NCI-H526 treated with DMSO at 0.1 percent for 48 hours (cell line): ENCODE measurements around the gene BAIAP2L2.
"Not testable (repeated sequence)": the region's sequence is repeated elsewhere in the genome, so short reads cannot be mapped to it uniquely, and the experiment has no call there.

Experiments
- DNase-seq: peaks from one replicate; lab custom pipeline; 2025; lab: John Stamatoyannopoulos, UW

The BAIAP2L2 gene, protein sequence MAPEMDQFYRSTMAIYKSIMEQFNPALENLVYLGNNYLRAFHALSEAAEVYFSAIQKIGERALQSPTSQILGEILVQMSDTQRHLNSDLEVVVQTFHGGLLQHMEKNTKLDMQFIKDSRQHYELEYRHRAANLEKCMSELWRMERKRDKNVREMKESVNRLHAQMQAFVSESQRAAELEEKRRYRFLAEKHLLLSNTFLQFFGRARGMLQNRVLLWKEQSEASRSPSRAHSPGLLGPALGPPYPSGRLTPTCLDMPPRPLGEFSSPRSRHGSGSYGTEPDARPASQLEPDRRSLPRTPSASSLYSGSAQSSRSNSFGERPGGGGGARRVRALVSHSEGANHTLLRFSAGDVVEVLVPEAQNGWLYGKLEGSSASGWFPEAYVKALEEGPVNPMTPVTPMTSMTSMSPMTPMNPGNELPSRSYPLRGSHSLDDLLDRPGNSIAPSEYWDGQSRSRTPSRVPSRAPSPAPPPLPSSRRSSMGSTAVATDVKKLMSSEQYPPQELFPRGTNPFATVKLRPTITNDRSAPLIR

DNA sequence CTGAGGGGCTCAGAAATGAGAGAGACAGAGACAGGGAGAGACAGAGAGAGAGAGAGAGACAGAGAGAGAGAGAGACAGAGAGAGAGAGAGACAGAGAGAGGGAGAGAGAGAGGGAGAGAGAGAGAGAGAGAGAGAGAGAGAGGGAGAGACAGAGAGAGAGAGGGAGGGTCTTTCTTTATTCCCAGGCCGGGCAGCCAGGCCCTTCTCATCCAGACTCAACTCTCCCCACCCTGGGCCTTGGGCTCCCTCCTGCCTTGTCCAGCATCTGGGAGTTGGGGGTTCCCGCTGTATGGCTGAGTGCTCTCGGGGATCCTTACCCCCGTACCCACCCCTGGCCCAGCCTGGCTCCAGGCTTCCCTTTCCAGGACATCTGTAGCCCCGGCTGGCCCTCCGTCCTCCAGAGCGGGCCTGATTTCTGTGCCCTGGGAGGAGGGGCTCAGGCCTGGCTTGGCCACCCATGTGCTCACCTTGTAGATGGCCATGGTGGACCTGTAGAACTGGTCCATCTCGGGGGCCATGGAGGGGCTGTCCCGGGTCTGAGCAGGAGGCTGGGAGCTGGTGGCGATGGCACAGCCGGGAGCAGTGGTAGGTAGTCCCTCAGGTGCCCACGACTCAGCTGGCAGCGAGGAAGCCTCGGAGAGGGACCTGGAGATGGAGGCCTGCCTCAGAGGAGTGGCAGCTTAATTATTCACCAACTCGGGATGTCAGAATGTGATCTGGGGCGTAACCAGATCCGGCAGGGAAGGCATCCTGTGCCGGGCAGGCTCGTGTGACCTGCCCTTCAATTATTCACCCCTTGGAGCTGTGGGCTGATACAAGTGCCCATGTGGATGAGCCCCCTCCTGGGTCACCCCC is at the start of gene BAIAP2L2:
Gene BAIAP2L2 (minus strand): TSS at position 677 of the 855 bp plus-strand sequence. CDS start 159 bp downstream, at position 518.
- no peak for DNase-seq

DNA sequence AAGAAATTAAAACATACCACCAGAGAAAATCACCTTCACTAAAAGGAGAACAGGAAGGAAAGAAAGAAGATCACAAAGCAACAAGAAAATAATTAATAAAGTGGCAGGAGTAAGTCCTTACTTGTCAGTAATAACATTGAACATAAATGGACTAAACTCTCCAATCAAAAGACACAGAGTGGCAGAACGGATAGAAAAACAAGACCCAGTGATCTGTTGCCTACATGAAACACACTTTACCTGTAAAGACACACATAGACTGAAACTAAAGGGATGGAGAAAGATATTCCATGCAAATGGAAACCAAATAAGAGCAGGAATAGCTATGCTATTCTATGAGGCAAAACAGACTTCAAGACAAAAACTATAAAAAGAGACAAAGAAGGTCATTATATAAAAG is 45.2 kb upstream of the BAIAP2L2 start:
- no peak for DNase-seq

DNA sequence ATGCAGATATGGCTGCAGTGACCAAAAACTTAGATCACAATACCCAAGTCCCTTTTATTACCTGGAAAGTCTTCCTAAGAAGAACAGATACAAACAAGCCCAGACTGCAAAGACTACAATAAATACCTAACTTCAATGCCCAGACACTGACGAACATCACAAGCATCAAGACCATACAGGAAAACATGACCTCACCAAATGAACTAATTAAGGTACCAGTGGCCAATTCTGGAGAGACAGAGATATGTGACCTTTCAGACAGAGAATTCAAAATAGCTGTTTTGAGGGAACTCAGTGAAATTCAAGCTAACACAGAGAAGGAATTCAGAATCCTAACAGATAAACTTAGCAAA is 44.1 kb upstream of the BAIAP2L2 start:
- not testable (repeated sequence) for DNase-seq

DNA sequence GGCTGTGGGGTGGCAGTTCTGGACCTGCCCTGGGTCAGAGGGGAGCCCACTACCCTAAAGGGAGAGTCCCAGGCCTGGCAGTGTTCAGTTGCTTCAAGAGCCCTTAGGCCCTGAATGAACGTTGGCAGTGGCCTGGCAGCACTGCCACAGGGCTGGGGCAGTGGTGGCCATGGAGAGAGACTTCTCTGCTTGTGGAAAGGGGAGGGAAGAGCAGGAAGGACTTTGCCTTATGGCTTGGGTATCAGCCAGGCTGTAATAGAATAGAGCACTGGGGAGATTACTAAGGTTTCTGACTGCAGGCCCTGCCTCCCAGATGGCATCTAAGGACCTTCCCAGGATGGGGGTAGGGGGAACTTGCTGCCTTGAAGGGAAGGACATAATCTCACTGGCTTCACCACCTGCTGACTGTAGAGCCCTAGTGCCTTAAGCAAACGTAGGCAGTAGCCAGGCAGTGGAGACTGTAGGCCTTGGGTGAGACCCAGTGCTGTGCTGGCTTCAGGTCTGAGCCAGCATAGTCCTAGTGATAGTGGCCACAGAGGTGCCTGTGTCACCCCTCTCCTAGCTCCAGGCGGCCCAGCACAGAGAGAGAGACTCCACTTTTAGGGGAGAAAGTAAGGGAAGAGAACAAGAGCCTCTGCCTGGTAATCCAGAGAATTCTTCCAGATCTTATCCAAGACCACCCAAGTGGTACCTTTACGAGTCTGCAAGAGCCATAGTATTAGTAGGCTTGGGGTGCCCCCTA is 43.5 kb upstream of the BAIAP2L2 start:
- DNase-seq = no peak

DNA sequence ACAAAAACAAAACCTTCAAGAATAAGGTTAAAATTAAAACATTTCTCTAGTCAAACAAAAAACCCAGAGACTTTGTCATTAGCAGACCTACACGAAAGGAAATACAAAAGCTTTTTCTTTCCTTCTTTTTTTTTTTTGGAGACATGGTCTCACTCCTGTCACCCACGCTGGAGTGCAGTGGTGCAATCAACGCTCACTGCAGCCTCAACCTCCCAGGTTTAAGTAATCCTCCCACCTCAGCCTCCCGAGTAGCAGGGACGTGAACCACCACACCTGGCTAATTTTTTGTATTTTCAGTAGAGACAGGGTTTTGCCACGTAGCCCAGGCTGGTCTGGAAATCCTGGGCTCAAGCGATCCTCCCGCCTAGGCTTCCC is 40.6 kb upstream of the BAIAP2L2 start:
- DNase-seq = no peak

DNA sequence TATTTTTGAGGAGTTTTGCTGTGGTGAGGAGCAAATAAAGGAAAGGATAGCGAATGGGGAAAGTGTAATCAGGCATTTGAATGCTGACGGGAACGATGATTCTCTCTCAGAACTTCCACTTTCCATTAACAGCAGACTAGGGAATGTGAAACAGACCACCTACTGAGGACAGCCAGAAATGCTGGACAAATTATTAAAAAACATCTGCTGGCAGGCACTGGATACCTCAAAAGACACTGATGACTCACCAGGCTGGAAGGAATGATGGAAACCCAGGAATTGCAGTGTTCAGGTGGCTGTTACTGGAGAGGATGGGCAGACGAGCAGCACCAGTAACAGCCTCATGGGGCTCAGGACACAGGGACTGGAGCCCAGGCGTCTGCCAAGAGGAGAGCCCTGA is 37.8 kb upstream of the BAIAP2L2 start:
- DNase-seq = no peak

DNA sequence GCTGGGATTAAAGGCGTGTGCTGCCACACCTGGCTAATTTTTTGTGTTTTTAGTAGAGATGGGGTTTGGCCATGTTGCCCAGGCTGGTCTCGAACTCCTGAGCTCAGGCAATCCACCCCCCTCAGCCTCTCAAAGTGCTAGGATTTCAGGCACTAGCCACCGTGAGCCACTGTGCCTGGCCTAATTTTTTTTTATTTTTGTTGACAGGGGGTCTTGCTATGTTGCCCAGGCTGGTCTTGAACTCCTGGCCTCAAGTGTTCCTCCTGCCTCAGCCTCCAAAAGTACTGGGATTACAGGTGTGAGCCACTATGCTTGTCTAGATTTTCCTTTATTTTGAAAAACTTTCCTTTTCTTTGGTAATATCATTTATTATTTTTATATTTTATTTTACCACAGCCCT is 35.7 kb upstream of the BAIAP2L2 start:
- not testable (repeated sequence) for DNase-seq

DNA sequence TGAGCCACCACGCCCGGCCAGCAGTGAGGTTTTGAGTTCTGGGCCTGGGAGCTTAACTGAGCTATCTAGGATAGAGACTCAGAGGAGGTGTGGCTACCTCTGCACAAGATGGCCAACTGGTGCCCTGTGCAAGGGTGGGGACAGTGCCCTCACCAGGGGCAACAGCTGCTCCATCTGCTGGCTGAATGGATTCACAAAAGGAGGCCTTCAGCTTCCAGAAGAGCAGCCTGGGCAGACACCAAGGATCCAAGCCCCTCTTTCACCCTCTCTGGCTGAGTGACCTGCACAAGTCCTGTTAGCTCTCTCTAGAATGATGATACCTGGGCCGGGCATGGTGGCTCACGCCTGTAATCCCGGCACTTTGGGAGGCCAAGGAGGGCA is 33.5 kb upstream of the BAIAP2L2 start:
- no peak for DNase-seq

DNA sequence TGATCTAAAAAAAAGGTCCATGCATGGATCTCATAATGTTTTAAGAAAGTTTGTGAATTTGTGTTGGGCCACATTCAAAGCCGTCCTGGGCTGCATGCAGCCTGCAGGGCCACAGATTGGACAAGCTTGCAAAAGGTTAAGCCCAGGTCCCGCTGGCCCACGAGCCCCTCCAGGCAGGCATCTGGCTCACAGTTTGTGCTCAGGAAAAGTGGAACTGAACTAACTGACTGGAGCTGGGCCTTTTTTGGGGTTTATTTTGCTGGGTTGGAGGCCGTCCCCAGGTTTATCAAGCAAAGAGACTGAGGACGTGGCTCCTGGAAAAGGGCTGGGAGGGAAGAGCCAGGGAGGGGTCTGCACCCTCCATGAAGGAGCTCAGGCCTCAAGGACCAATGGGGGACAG is 32.1 kb upstream of the BAIAP2L2 start:
- no peak for DNase-seq

DNA sequence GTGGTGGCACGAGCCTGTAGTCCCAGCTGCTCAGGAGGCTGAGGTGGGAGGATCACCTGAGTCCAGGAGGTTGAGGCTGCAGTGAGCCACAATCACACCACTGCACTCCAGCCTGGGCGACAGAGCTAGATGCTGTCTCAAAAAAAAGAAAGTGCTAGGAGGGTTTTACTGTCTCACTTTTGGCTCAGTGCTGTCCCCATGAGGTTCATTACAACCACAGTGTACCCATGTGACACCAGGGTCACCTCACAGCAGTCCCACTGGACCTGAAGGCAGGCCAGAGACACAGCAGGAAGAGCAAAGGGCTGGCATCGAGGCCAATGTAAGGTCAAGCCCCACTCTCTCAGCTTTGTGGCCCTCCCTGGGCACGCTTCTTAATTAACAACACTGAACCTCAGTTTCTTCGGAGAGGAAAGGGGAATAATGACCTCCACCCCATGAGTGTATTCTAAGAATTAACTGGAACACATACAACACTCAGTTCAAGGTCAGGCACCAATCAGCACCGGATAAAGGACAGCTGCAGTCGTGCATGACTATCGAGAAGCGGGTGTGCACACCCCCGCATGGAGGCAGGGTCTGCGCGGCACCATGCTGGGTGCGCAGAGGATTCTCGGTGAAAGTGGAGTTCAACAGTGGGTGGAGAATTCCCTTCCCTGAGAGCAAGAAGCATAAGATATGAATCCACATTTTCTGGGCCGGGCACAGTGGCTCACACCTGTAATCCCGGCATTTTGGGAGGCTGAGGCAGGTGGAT is 30.9 kb upstream of the BAIAP2L2 start:
- DNase-seq = no peak

DNA sequence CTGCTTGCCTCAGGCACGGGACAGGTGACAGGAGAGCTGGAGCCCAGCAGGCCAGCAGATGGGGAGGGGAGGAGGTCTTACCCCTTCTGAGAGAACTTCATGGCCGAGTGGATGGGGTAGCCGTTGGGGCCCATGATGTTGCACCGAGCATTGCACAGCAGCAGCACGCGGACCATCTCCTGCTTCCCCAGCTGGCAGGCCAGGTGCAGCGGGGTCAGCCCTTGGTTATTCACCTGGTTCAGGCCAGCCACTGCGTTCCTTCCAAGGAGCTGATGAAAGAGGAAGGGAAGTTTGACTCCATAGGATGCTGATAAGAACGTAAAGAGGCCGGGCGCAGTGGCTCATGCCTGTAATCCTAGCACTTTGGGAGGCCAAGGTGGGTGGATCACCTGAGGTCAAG is 29.4 kb upstream of the BAIAP2L2 start:
- no peak for DNase-seq

DNA sequence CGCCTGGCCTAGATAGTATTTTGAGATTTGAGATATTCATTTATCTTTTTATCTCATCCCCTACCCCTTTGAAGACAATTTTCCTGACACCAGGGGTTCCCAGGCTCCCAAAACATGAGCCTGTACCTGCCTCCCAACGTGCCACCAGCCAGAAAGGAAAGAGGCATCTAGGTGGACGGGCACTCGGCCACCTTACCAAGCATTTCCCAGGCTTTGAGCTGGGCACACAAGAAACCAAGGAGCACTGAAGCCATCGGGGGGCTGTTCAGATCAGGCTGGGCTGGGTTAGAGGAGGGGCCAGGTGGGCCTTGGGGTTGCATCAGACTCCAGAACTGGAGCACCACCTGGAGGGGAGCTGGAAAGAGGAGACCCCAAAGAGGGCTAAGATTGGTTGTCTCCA is 28.5 kb upstream of the BAIAP2L2 start:
- DNase-seq = no peak

DNA sequence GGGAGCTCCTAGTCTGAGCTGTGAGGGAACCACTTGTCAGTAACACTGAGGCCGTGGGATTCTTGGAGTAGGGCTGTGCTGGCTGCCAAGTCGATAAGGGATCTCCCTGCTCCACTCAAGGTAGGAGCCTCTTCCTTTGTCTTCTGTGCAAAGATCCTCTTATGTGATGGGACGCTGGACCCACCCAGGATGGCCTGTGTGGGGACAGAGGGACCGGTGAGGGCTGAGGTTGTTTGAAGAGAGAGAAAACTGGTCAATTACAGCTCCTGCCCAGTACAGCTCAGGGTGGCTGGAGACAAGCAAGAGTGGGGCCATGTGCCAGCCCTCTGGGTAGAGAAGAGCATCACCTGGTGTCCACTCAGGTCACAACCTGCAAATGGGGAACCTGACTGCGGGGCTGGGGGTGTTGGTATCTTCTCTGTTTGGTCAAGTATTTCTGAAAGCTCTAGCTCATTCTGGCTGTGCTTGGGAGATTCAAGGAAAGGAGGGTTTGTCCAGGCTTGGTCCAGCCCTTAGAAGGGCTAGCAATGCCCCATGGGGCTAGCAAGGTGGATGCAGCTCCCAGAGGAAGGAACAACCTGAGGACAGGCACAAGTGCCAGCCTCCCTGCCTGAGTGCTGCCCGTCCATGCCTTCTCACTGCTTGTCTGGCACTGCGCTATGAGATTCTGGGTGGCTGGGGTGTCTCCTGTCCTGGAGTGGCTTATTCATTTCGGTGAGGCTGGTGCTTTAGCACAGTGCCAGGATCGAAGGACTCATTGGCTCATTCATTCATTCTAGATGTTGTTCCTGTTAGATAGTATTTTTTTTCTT is 27.6 kb upstream of the BAIAP2L2 start:
- no peak for DNase-seq

DNA sequence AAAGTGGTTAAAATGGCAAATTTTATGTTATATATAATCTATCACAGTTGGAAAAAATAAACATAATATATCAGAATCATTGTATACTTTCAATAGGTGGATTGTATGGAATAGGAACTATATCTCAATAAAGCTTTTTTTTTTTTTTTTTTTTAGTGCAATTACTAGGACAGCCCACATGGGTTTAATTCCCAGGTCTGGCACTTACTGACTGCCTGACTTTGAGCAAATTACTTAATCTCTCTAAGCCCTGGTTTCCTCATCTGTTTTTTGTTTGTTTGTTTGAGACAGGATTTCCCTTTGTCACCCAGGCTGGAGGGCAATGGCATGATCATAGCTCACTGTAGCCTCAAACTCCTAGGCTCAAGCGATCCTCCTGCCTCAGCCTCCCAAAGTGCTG is 26.1 kb upstream of the BAIAP2L2 start:
- DNase-seq = no peak

DNA sequence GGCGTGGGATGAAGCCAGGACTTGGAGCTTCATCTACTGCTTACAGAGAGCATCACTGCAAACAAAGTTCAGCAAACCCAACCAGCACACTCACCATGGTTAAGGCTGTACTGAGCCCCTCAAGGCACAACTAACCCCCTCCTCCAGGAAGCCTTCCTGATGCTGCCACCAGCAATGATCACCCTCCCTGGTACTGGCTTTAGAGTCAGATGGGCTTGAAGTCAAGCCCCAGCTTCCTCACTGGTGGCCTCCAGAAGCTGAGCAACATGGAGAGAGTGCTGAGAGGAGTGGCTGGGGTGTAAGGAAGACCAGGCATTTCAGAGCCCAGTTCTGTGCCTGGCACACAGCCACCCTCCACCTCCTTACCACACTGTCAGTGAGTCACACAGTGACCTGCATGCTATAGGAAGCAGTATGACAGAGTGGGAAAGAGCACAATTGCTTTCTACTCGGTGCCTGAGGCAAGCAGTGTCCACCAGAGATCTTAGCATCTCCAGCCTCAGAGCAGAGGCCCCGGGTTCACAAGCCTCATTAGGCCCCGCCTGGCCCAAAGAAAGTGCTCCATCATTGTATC is 24.7 kb upstream of the BAIAP2L2 start:
- no peak for DNase-seq

DNA sequence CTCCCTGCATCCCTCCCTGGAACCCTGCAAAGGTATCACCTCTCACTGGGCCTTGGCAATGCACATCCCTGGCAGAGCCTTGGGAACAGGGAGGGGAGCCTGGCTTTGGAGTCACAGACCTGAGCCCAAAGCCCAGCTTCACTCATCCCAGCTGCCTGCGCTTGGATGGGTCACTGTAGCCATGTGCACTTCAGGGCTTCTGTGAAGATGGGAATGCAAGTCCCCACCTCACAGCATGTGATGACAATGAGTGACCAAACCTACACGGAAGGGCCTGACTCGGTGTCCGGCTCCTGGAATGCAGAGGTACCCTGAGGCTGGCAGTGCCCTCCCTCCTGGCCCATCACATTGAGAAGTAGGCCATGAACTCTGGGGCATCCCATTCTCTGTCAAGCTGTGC is 22.8 kb upstream of the BAIAP2L2 start:
- no peak for DNase-seq

DNA sequence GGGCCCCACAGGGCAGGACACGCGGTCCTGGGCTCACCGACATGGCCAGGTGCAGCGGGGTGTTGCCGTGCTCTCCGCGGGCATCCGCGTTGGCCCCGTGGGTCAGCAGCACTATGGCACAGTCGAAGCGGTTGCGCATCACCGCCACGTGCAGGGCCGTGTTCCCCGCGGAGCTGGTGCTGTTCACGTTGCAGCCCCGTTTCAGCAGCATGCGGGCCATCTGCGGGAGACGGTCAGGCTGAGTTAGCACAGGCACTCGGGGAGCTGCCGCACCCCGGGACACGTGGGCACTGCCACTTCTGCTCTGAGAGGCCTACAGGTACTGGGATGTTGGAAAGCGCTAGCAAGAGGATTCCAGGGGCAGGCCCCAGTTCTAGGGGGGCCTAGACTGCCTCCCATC is 22.3 kb upstream of the BAIAP2L2 start:
- no peak for DNase-seq

DNA sequence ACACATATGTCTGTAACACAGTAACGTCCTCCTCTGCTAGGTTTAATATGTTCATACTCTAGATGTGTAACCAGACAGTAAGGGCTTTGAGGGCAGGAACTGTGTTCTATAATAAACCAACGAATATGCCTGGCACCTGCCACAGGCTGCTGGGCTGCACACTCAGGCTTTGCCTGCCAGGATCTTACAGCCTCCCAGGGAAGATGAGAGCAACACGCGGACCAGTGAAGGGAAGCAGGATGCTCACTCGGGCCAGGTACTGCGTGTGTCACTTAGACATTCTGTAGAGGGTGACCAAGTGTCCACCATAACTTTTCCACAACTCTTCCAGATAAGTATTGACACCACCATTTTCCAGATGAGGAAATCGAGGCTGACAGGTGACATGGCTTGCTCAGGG is 21.7 kb upstream of the BAIAP2L2 start:
- no peak for DNase-seq

DNA sequence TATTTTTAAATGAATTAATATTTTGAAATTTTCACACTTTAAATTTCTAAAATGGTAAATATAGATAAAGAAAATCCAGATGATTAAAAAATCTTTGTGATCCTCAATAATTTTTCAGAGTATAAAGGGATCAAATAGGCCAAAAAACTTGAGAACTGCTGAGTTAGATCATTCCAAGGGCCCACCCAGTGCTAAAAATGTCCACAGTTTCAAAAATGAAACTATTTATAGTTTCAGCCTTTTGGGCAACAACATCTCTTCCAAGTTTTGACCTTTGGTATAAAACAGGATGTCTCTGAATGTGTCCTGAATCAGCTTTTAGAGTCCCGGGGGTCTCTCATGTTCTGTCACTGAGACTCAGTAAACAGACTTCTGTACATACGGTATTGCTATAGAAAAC is 20.9 kb upstream of the BAIAP2L2 start:
- no peak for DNase-seq

DNA sequence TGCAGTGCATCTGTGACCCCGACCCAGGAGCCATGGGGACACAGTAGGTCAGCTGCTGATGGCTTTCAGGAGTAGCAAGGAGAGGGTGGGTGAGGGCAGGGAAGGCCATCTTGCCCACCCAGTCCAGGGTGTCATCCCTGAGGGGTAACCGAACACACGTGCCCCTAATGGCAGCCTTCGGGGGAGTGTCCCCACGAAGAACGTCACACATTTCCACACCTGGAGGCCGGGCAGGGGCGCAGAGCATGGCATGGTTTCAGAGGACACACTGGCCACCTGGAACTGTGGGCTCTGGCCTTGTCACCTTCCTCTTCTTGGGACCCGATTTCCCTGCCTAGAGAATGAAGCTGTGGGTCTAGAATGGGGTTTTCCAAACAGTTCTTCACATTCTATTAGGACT is 19.4 kb upstream of the BAIAP2L2 start:
- DNase-seq = no peak

DNA sequence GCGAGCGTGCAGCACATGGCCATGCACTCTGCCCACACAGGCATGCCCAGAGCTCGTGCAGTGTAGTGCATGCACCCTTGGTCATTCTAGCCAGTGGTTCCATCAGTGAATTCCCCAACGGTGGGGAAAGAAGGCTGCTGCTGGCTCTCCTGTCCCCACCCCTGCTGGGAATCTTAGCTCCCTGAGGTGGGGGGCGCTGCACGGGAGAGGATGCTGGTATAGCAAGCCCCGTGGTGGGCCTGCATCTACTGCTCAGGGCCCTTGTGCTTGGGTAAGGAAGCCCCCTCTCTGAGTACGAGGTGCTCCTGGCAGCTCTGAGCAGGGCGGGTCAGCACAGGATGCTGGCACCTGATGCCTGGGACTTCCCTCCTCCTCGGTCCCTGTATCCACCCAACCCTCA is 18.5 kb upstream of the BAIAP2L2 start:
- DNase-seq = no peak
